K562 (cell line): ENCODE measurements around the gene WWOX. TPM values are rescaled to one million over a fixed set of nuclear protein-coding genes. Genes with fewer than 3 reads are reported as not detected.
A peak's percentile ranks its signal among the peaks of the same experiment; 100 is the strongest.

Experiments
- ATAC-seq: fragments of 200-7000 bp; cut with Tn5 transposase; 3 replicates; pipeline ENCODE4 v1.9.1; 2020; ENCODE audit warnings: moderate library complexity
- BruUV-seq: library from RNA; stranded (reverse); fragments of 400-500 nt; replicated peaks from 2 replicates; lab custom pipeline; 2021; lab: Mats Ljungman, UMichigan
- CTCF ChIA-PET: fragments of 300-600 bp; formaldehyde crosslinking; extraction: SDS; loops from one replicate; lab custom pipeline; 2021; ENCODE audit warnings: low intra/inter-chr PET ratio; lab: Yijun Ruan, JAX
- POLR2A ChIA-PET: fragments of 300-600, 350-650 bp; sonication (Branson Sonifier 250); formaldehyde crosslinking; extraction: SDS; loops from one replicate; lab custom pipeline; 2021; ENCODE audit warnings: antibody characterized with exemption, inconsistent platforms; lab: Yijun Ruan, JAX
- DNase-seq, 4 experiments: peaks; one replicate each; pipeline versions ENCODE4 v3.0.0 to v3.0.0-alpha.2; 2011 to 2018; ENCODE audit warnings: low spot score in 3 of 4, mixed read lengths in 3 of 4; ENCODE audit errors: extremely low read depth in 1 of 4
- FAIRE-seq: peaks from 2 replicates; lab custom pipeline; 2011; peaks lifted over from hg19 to GRCh38; lab: Jason Lieb, UNC
- H2AFZ ChIP-seq: 2 replicates; pipeline ENCODE4 v1.6.0; 2011; ENCODE audit warnings: low read depth, low read length, control low read depth, inconsistent platforms
- H3K27ac ChIP-seq: fragments of 200-600 bp; 3 replicates; pipeline ENCODE4 v1.8.0; 2011; ENCODE audit warnings: low read depth, mild to moderate bottlenecking, control low read depth, inconsistent platforms, low read length, moderate library complexity, mixed read lengths; ENCODE audit errors: extremely low read depth
- H3K27me3 ChIP-seq, 2 experiments: fragments of 300-600 bp in 1 of 2; 2 replicates in 1 of 2; 3 replicates in 1 of 2; pipeline versions ENCODE4 v1.6.0 to v1.8.0; 2011; ENCODE audit warnings: inconsistent platforms in 2 of 2, low read length in 2 of 2, mild to moderate bottlenecking in 1 of 2, mixed read lengths in 1 of 2, moderate library complexity in 1 of 2; ENCODE audit not compliant: control insufficient read depth in 2 of 2, insufficient read depth in 2 of 2
- H3K36me3 ChIP-seq: fragments of 300-600 bp; 3 replicates; pipeline ENCODE4 v1.8.0; 2011; ENCODE audit warnings: mild to moderate bottlenecking, low read length, inconsistent platforms; ENCODE audit not compliant: control insufficient read depth, insufficient read depth
- H3K4me1 ChIP-seq, 2 experiments: fragments of 200-600 bp in 1 of 2; replicated peaks in 1 of 2; 2 replicates in 1 of 2; 3 replicates in 1 of 2; pipeline versions ENCODE4 v1.5.1 to v1.8.0; 2011; ENCODE audit warnings: inconsistent platforms in 2 of 2, low read length in 2 of 2, mild to moderate bottlenecking in 1 of 2, mixed read lengths in 1 of 2, moderate library complexity in 1 of 2; ENCODE audit not compliant: control insufficient read depth in 2 of 2, insufficient read depth in 2 of 2
- H3K4me2 ChIP-seq: 2 replicates; pipeline ENCODE4 v1.6.1; 2011; ENCODE audit warnings: low read length, control low read depth, inconsistent platforms, mixed read lengths; ENCODE audit not compliant: insufficient read depth
- H3K4me3 ChIP-seq: fragments of 200-600 bp; sonication (generic), shearing (Covaris generic); 2 replicates; pipeline ENCODE4 v1.5.1; 2016; ENCODE audit warnings: control low read depth, inconsistent platforms
- H3K79me2 ChIP-seq: fragments of 200-600 bp; 3 replicates; pipeline ENCODE4 v1.8.0; 2011; ENCODE audit warnings: low read length, inconsistent platforms; ENCODE audit not compliant: control insufficient read depth, insufficient read depth
- H3K9ac ChIP-seq, 2 experiments: 2 replicates each; pipeline versions ENCODE4 v1.6.0 to v1.6.1; 2011; ENCODE audit warnings: low read depth in 2 of 2, low read length in 2 of 2, control low read depth in 1 of 2, inconsistent platforms in 1 of 2, mild to moderate bottlenecking in 1 of 2, mixed read lengths in 1 of 2; ENCODE audit not compliant: insufficient read depth in 1 of 2
- H3K9me1 ChIP-seq: one replicate; pipeline ENCODE4 v1.6.0; 2011; ENCODE audit warnings: inconsistent platforms, mild to moderate bottlenecking, low read length, moderate library complexity; ENCODE audit not compliant: control insufficient read depth, insufficient read depth
- H3K9me3 ChIP-seq: replicated peaks from 2 replicates; pipeline ENCODE4 v1.5.1; 2011; ENCODE audit warnings: low read depth, low read length, inconsistent platforms; ENCODE audit not compliant: control insufficient read depth, insufficient read depth
- H4K20me1 ChIP-seq: replicated peaks from 2 replicates; pipeline ENCODE4 v1.6.1; 2011; ENCODE audit warnings: low read length, inconsistent platforms, mixed read lengths; ENCODE audit not compliant: control insufficient read depth, insufficient read depth
- CCNT2 ChIP-seq: IDR thresholded peaks from 2 replicates; pipeline ENCODE4 v1.6.1; 2011; ENCODE audit warnings: borderline replicate concordance, low read depth, mild to moderate bottlenecking, moderate library complexity, mixed read lengths, low read length; ENCODE audit not compliant: insufficient read length; ENCODE audit errors: extremely low read depth
- PPARD ChIP-seq: fragments of 250-450 bp; sonication (Bioruptor Pico); IDR thresholded peaks from 2 replicates; pipeline ENCODE4 v1.8.0; 2022; ENCODE audit warnings: inconsistent platforms, mild to moderate bottlenecking, moderate library complexity
- WGBS: fragments of 100-300 bp; shearing (Covaris generic); methylation state at CpG from one replicate; pipeline ENCODE4 v1.1.6; 2016; ENCODE audit warnings: low coverage, mixed read lengths; ENCODE audit not compliant: insufficient coverage; ENCODE audit errors: missing lambda C conversion rate; 5-methylcytosine and 5-hydroxymethylcytosine counted together
- in situ Hi-C: fragments of 300-500 bp; cut with MboI; formaldehyde crosslinking; loops from 4 replicates; pipeline ENCODE4 v1.15.0; 2018; ENCODE audit warnings: inconsistent platforms, mixed read lengths
- intact Hi-C: fragments of 100-400 bp; cut with micrococcal nuclease; formaldehyde crosslinking; loops from 2 replicates; pipeline ENCODE4 v1.14.2; 2022
- polyA plus RNA-seq, 8 experiments: library from polyadenylated mRNA; depleted of rRNA in 4 of 8; stranded (reverse) in 5 of 8; unstranded in 3 of 8; fragments of >200 nt; fragmentation: Nextera tagmentation in 2 of 8; fragmentation: Illumina TruSeq in 1 of 8; extraction: Ambion mirVana in 2 of 8; extraction: Trizol in 1 of 8; gene quantifications; 2 replicates each; pipeline versions ENCODE4 v1.2.1 to v1.2.3, GENCODE V29; 2011 to 2014; ENCODE audit warnings: inconsistent platforms in 1 of 8, missing spikeins in 1 of 8
- total RNA-seq, 7 experiments: library from RNA; depleted of rRNA in 6 of 7; stranded (reverse); fragments of >200 nt in 6 of 7; fragmentation: Illumina TruSeq in 2 of 7; extraction: Trizol in 2 of 7; gene quantifications; 2 replicates each; pipeline versions ENCODE4 v1.2.1 to v1.2.3, GENCODE V29; 2011 to 2021; ENCODE audit warnings: low replicate concordance in 1 of 7
- TF ChIP-seq, protein P1 (sequence below), 3 experiments: IDR thresholded peaks in 2 of 3; conservative IDR thresholded peaks in 1 of 3; 2 replicates each; pipeline ENCODE4 v1.5.1; 2011 to 2012; ENCODE audit warnings: low read length in 3 of 3, mild to moderate bottlenecking in 3 of 3, control low read depth in 2 of 3, improper control_type of control experiment in 1 of 3, inconsistent platforms in 1 of 3, low read depth in 1 of 3, mixed read lengths in 1 of 3, moderate library complexity in 1 of 3; ENCODE audit not compliant: insufficient read depth in 2 of 3
- TF ChIP-seq, protein P2 (sequence below): fragments of 250-450 bp; sonication (Bioruptor Pico); IDR thresholded peaks from 2 replicates; pipeline ENCODE4 v1.8.0; 2022; ENCODE audit warnings: inconsistent platforms, mild to moderate bottlenecking, moderate library complexity, borderline replicate concordance
- TF ChIP-seq, protein P3 (sequence below): IDR thresholded peaks from 2 replicates; pipeline ENCODE4 v1.6.1; 2011; ENCODE audit warnings: borderline replicate concordance, low read depth, mild to moderate bottlenecking, moderate library complexity, low read length; ENCODE audit not compliant: insufficient read depth, poor library complexity, severe bottlenecking
- TF ChIP-seq, protein P4 (sequence below), 2 experiments: fragments of 450-650 bp; formaldehyde crosslinking in 1 of 2; IDR thresholded peaks; 2 replicates each; pipeline versions ENCODE4 v1.4.0 to v1.6.1; 2014 to 2020; ENCODE audit warnings: mild to moderate bottlenecking in 2 of 2, borderline replicate concordance in 1 of 2, low read depth in 1 of 2

WWOX gene
- total and polyA plus RNA-seq, 9 of the 15 experiments (the other 6 are each of a cell fraction or from before 2014, with no cell fraction given) = 1.6 to 22.7 (median 8.1) TPM

DNA sequence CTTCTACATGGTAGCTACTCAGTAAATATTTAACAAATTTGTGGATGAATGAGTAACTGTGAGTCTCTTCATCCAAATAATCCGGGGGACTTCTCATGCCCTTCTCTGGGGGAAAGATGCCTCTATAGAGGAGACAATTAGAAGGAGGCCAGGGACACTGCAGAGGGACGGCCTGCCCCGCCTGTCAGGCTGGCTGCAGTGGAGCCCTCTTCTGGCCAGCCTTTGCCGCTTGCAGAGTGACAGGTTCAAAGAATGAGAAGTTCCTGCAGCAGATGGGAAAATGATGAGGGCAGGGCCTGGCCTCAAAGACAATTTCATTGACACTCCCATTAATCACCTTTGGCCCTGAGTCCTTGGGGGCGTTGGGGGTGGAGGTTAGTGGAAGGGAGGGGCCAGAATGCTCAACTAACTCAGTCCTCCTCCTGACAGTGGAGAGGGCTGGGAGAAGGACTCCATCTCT, 1162.1 kb downstream of the WWOX start:
- Histone ChIP-seq H3K9me3 (no peaks in the 10 kb centered on the region), H3K36me3 (no peaks in the 10 kb centered on the region), H3K9ac (no peak overlapping the region), H3K4me3 (no peak overlapping the region), H2AFZ (no peak overlapping the region), H3K9me1 (no peaks in the 10 kb centered on the region), H3K27ac (no peak overlapping the region), H3K27me3 (peaks cover 0 to 6% of the 10 kb centered on the region in 2 experiments; a peak in 2 of 5 replicates), H3K4me2 (no peak overlapping the region), H3K79me2 (no peaks in the 10 kb centered on the region), H3K4me1 (no peaks in the 10 kb centered on the region), H4K20me1 (peaks cover 3% of the 10 kb centered on the region; the same call in 1 of the 2 replicates)
- peak; percentile 98 for ATAC-seq
- ChIA-PET CTCF (interaction anchor here (0.6 kb wide), 1 partner anchor 842 kb away, joined by 3 read pairs; no protein-coding TSS in a partner anchor), POLR2A (no interaction called here)
- 1% methylated on average over 5 of the region's 5 CpGs for WGBS
- in situ Hi-C loops (no loop called here), intact Hi-C loops (no loop called here)
- BruUV-seq = no TSS peak
- DNase-seq = peak; percentile 27 to 45 (median 36)
- peak; percentile 82 for FAIRE-seq
- TF ChIP-seq, protein P1, sequence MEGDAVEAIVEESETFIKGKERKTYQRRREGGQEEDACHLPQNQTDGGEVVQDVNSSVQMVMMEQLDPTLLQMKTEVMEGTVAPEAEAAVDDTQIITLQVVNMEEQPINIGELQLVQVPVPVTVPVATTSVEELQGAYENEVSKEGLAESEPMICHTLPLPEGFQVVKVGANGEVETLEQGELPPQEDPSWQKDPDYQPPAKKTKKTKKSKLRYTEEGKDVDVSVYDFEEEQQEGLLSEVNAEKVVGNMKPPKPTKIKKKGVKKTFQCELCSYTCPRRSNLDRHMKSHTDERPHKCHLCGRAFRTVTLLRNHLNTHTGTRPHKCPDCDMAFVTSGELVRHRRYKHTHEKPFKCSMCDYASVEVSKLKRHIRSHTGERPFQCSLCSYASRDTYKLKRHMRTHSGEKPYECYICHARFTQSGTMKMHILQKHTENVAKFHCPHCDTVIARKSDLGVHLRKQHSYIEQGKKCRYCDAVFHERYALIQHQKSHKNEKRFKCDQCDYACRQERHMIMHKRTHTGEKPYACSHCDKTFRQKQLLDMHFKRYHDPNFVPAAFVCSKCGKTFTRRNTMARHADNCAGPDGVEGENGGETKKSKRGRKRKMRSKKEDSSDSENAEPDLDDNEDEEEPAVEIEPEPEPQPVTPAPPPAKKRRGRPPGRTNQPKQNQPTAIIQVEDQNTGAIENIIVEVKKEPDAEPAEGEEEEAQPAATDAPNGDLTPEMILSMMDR (IDR thresholded peaks at IDR 0.05 in 2 of 3, conservative IDR thresholded peaks at IDR 0.05 in 1 of 3; ENCODE audit: insufficient read depth in 2 of 3, low read depth in 1 of 3, low read length in 3 of 3) = peak; percentile 69 to 78 (median 75)
- TF ChIP-seq, protein P2, sequence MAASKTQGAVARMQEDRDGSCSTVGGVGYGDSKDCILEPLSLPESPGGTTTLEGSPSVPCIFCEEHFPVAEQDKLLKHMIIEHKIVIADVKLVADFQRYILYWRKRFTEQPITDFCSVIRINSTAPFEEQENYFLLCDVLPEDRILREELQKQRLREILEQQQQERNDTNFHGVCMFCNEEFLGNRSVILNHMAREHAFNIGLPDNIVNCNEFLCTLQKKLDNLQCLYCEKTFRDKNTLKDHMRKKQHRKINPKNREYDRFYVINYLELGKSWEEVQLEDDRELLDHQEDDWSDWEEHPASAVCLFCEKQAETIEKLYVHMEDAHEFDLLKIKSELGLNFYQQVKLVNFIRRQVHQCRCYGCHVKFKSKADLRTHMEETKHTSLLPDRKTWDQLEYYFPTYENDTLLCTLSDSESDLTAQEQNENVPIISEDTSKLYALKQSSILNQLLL = no peak
- TF ChIP-seq, protein P3, sequence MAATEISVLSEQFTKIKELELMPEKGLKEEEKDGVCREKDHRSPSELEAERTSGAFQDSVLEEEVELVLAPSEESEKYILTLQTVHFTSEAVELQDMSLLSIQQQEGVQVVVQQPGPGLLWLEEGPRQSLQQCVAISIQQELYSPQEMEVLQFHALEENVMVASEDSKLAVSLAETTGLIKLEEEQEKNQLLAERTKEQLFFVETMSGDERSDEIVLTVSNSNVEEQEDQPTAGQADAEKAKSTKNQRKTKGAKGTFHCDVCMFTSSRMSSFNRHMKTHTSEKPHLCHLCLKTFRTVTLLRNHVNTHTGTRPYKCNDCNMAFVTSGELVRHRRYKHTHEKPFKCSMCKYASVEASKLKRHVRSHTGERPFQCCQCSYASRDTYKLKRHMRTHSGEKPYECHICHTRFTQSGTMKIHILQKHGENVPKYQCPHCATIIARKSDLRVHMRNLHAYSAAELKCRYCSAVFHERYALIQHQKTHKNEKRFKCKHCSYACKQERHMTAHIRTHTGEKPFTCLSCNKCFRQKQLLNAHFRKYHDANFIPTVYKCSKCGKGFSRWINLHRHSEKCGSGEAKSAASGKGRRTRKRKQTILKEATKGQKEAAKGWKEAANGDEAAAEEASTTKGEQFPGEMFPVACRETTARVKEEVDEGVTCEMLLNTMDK = peak; percentile 85
- TF ChIP-seq, protein P4, sequence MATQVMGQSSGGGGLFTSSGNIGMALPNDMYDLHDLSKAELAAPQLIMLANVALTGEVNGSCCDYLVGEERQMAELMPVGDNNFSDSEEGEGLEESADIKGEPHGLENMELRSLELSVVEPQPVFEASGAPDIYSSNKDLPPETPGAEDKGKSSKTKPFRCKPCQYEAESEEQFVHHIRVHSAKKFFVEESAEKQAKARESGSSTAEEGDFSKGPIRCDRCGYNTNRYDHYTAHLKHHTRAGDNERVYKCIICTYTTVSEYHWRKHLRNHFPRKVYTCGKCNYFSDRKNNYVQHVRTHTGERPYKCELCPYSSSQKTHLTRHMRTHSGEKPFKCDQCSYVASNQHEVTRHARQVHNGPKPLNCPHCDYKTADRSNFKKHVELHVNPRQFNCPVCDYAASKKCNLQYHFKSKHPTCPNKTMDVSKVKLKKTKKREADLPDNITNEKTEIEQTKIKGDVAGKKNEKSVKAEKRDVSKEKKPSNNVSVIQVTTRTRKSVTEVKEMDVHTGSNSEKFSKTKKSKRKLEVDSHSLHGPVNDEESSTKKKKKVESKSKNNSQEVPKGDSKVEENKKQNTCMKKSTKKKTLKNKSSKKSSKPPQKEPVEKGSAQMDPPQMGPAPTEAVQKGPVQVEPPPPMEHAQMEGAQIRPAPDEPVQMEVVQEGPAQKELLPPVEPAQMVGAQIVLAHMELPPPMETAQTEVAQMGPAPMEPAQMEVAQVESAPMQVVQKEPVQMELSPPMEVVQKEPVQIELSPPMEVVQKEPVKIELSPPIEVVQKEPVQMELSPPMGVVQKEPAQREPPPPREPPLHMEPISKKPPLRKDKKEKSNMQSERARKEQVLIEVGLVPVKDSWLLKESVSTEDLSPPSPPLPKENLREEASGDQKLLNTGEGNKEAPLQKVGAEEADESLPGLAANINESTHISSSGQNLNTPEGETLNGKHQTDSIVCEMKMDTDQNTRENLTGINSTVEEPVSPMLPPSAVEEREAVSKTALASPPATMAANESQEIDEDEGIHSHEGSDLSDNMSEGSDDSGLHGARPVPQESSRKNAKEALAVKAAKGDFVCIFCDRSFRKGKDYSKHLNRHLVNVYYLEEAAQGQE (IDR thresholded peaks at IDR 0.05; ENCODE audit: borderline replicate concordance) = 0 out of 2 replicates have a peak, but pooled peaks have one; percentile 36
- TF ChIP-seq, protein P4 (CRISPR knock-in tag; IDR thresholded peaks at IDR 0.05; ENCODE audit: low read depth) = no peak
- TF ChIP-seq CCNT2 (no peak), PPARD (no peak)
